GM18508 (cell line): ENCODE measurements around the gene ZDHHC7.
"Not testable (repeated sequence)": the region's sequence is repeated elsewhere in the genome, so short reads cannot be mapped to it uniquely, and the experiment has no call there.

Experiments used
- ATAC-seq: cut with Tn5 transposase; IDR thresholded peaks from one replicate; pipeline ENCODE4 v1.9.1; 2021; ENCODE audit warnings: moderate number of reproducible peaks; ENCODE audit not compliant: insufficient read depth, unreplicated experiment

The ZDHHC7 gene

DNA sequence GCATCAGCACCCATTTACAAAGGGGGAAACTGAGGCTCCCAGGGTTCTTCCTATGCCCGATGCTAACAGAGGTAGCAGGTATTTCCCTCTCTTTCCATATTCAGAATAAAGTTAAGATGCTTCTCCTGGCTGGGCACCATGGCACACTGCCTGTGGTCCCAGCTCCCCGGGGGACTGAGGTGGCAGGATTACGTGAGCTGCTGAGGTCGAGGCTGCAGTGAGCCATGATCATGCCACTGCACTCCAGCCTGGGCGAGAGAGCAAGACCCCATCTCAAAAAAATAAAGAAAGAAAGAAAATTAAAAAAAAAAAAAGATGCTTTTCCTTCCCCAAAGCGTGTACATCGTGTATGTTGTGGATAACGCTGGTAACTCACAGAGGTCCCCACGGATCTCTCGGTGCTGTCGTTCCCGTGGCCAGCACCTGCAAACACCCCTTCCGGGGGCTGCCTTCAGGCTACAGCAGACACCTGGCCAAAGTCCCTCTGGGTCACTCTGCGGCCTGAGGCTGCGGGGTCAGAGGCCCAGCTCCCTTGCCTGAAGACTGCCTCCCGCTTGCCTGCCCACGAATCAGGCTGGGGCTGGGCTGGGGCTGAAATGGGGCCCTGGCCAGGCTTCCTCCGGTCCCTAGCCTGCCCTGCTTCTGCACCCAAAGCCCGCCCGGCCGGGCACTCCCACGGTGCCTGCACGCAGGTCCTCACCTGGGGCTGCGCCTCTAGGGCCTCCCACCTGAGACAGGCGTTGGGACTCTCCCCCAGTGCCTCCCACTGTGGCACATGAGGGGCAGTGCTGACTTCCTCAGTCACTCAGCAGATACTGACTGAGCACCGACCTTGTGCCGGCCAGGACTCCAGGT is 63.1 kb downstream of the ZDHHC7 start:
- no peak for ATAC-seq

DNA sequence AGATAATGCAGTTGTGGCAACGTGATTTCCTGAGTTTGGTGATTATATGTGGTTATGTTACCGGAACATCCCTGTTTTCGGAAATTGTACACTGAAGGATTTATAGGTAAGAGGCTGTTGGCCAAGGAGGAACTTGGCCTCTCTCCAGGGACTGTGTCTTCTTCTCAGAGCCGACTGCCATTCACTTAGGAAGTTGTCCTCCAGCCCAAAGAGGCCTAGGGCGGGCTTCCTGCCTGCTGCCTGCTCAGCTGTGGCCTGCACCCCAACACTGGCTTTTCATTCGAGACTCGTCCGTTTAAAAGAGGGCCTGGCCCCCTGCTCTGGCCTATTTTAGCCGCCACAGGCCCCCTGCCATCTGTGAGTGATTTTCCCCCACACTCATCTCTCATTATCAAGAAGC is 64.3 kb downstream of the ZDHHC7 start:
- ATAC-seq: no peak

DNA sequence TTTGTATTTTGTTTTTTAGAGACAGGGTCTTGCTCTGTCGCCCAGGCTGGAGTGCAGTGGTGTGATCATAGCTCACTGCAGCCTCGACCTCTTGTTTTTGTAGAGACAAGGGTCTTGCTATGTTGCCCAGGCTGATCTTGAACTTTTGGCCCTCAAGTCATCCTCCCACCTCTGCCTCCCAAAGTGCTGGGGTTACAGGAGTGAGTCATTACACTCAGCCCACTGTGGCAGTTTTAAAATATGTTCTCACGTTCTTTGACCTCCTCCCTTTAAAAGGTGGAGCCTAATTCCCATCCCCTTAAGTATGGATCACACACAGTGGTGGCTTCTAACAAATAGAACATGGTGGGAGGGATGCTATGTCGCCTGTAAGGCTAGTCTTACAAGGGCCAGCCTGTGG is 67.7 kb downstream of the ZDHHC7 start:
- no peak for ATAC-seq

DNA sequence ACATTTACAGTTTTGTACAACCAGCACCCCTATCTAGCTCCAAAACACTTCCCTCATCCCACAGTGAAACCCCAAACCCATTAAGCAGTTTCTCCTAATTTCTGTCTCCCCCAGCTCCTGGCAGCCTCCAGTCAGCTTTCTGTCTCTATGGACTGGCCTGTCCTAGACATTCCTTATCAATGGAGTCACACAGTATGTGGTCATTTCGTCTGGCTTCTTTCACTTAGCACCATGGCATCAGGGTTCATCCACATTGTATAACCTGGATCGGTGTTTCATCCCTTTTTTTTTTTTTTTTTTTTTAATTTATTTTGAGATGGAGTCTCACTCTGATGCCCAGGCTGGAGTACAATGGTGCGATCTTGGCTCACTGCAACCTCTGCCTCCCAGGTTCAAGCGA is 68.5 kb downstream of the ZDHHC7 start:
- ATAC-seq: no peak

DNA sequence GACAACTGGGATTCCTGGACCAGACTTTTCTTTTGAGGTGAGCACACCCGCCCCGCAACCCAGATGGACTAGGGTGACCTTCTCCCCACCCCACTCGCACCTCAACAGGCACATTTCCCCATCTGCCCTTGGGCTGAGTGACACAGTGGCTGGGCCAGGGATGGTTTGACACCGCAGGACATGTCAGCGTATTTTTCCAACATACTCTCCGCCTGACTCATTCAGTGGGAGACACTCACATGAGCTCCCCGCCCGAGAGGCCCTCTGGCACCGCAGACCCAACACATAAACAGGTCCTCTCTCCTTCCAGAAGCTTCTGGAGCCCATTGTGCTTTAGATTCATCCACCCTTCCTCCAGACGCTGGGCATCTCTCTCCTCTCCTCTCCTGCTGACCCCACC is 69.4 kb downstream of the ZDHHC7 start:
- no peak for ATAC-seq

DNA sequence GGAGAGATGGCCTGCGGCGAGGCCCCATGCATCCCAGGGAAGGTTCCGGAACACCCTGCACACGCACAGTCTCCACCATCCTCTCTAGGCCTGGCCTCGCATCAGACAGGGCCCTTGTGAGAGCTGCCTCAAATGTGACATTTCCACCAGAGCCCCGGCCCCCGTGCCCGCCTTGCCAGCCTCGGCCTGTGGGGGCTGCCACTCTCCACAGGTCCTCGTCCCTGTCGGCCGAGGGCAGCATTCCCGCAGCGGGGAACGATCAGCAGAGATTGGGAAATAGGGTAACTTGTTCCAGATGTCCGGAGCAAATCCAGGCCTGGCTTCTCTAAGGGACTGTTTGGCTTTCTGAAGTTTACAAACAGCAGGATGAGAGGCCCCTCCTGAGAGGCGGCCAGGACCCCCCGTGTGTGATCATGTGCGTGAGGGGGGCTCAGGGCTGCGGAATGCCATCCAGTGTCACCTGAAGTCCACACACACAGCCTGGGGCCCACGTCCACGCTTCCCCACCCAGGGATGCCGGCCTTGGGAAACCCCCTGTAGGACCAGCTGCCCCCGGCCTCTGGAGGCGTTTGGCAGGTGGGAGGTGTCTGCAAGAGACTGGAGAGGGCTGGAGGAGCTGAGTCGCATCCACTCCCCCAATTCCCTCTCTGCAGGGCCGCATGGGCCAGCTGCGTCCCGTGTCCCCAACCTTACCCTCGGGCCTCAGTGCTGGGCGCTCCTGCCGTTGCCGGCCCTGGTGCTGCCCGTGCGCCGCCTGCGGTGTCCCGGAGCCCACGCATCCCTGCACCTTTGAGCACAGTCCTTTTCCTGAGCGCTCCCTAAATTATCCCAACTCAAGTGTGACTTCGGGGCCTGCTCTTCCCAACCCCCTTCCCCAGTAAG is 70.4 kb downstream of the ZDHHC7 start:
- no peak for ATAC-seq

DNA sequence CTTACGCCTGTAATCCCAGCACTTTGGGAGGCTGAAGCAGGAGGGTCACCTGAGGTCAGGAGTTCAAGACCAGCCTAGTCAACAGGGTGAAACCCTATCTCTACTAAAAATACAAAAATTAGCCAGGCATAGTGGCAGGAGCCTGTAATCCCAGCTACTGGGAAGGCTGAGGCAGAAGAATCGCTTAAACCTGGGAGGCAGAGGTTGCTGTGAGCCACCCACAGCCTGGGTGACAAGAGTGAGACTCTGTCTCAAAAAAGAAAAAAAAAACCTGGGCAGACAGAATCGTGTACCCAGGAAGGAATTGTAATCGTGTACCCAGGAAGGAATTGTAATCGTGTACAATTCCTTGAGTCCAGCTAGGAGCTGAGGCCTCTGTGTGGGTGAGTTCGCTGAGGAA is 72.7 kb downstream of the ZDHHC7 start:
- not testable (repeated sequence) for ATAC-seq

DNA sequence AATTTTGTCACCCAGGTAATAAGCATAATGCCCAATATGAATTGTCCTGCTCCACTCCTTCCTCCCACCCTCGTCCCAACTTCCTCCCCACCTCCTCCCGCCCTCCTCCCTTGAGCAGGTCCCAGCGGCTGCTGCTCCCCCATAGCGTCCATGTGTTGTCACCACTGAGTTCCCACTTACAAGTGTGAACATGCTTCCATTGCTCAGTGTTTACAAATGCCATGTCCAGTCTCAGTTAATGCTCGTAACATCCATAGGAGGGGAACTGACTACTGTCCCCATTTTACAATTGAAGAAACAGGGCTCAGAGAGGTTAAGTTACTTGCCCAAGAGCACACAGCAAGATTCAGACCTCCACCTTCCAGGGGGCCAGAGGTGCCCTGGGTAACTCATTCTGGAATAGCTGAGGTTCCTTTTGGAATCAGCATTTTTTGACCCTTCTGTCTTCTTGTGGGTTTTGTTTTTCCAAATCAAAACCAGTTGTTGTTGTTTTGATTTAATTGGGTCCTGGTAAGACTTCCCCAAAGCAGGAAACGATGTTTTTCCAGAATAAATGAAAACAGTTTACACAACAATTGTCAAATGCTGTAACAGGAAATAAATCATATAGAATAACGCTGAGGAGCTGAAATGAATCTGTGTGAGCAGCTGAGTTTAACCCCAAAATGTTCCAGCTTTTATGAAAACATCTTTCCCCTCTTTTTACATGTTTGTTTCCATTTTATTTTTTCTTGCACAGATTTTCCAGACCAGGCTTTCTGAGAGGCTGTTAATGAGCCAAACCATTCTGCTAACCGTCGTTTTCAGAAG is 73.9 kb downstream of the ZDHHC7 start:
- ATAC-seq: no peak

DNA sequence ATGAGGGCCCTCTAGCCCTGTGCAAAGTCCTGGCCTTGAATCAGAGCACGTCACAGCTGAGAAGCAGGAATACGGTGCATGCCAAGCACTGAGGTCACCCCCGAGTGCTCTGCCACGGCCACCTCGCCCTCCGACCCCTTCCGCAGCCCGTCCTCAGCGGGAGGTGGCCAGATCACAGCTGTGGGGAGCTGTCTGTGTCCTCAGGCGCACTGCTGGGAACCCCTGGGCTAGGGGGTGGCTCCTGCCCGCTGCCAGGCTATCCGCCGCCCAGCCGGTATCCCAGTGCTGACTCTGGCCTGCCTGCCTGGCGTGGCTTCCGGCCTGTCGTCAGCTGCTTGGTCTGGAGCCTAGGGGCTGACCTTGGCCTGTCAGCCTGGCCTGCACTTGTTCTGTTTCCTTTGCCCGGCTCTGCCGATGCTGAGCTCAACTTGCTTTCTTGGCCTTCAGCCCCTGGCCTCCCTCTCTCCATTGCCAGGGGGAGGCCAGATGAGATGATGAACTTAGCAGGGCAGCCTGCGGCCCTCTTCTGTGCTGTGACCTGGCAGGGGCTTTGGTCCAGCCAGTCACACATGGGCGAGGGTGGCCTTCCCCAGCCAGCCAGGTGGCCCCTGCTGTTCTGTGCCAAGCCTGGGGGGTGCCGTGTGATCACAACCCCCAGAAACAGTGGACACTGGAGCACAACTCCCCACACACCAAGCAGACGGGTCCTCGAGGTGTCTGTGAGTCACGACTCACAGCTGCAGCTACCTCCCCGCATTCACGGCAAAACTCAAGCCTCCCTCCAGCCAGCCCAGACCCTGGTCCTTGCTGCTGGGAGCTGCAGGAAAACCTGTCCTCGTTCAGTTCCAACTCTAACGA is 77.3 kb downstream of the ZDHHC7 start:
- ATAC-seq: no peak

DNA sequence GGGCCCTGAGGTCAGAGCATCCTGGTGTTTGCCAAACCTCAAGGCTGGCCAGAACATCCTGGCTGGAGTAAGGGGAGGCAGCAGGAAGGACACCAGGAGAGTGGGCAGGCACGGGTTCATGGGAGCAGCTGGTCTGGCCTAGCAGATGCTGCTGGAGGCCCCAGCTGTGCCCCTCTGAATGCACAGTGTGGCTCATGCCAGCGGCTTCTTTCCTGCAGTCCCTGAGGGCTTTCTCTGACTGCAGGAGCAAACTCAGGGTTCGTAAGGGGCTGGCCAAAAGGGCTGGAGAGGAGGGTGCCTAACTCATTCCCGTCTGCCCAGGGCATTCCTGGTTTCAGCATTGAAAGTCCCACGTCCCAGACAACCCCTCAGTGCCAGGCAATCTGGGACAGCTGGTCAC is 78.7 kb downstream of the ZDHHC7 start:
- no peak for ATAC-seq

DNA sequence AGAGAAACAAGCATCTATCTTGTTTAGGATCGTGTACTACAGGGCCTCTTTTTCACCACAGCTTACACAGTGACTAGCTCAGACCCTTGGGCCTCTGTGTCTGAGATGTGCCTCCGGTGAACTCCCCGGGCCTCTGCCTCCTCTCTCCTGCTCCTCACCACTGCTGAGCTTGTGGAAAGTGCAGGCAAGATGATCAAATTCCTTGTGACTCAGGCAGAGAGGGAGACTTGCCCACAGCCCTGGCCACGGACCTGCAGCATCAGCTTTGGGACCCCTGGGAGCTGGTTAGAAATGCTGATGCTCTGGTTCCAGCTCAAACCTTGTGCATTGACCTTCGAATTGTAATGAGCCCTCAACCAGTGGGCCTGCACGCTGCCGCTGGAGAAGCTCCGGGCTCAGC is 79.8 kb downstream of the ZDHHC7 start:
- no peak for ATAC-seq

DNA sequence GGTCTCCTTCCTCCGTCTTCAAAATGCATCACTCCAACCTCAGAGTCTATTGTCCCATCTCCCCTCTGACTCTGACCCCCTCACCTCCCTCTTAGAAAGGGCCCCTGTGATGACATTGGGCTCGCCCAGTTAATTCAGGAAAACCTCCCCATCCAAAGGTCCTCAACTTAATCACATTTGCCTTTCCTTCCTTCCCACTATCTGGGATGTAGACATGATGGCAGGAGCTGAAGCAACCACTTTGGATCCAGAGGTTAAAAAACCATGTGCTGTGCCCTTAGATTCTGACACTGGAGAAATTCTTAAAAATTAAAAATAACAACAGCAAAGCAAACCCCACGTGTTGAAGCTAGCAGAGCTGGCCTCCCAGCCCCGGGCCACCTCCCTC is 80.2 kb downstream of the ZDHHC7 start:
- no peak for ATAC-seq

DNA sequence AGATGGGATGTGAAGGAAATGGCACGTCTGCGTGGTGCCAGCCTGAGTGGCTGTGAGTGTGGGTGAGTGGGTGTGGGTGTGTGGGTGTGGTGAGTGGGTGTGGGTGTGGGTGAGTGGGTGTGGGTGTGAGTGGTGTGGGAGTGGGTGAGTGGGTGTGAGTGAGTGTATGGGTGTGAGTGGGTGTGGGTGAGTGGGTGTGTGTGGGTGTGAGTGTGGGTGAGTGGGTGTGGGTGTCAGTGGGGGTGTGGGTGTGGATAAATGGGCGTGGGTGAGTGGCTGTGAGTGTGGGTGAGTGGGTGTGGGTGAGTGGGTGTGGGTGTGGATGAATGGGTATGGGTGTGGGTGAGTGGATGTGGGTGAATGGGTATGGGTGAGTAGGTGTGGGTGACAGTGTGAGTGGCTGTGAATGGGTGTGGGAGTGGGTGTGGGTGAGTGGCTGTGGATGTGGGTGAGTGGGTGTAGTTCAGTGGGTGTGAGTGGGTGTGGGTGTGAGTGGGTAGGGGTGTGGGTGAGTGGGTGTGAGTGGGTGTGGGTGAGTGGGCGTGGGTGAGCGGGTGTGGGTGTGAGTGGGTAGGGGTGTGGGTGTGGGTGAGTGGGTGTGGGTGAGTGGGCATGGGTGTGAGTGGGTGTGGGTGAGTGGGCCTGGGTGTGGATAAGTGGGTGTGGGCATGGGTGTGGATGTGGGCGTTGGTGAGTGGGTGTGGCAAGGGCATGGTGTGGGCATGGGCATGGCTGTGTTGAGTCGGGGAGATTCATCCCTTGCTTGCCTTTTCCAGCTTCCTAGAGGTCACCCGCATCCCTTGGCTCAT is 80.8 kb downstream of the ZDHHC7 start:
- ATAC-seq: no peak

DNA sequence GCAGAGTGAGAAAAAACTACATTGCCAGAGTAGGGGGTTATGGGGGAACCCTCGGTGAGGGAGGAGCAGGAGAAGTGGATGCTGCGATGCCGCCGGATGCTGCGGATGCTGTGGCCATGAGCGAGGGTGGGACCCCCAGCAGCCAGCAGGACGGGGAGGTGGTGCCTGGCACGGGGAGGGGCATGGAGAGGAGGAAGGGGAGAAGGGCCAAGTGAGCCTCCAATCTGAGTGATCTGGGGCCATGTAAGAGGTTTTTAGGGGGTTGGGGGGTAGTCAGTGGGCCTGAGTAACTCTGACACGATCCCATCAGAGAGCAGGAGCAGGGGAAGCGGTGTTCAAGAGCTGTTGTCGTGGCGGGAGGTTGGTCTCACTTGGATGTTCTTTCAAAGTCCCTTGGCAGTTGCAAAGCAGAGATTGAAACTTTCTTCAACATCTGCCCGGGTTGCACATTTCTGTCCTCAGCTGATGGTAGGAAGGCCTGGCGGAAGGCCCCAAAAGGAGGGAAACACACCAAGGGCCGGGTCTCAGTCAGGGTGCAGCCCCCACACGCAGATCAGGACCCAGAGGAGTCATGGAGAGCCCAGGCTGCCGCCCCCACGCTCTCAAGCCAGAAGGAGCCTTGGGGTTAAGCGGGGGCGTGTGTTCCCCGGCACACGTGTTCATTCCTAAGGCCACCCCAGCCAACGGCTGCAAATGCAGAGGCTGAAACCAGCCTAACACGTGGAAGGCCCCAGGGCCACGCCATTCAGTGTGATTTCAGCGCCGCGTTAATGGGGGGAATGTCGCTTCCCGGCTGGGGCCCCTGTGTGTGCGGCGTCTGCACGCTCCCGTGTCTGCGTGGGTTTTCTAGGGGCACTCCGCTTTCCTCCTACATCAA is 81.7 kb downstream of the ZDHHC7 start:
- ATAC-seq: no peak

DNA sequence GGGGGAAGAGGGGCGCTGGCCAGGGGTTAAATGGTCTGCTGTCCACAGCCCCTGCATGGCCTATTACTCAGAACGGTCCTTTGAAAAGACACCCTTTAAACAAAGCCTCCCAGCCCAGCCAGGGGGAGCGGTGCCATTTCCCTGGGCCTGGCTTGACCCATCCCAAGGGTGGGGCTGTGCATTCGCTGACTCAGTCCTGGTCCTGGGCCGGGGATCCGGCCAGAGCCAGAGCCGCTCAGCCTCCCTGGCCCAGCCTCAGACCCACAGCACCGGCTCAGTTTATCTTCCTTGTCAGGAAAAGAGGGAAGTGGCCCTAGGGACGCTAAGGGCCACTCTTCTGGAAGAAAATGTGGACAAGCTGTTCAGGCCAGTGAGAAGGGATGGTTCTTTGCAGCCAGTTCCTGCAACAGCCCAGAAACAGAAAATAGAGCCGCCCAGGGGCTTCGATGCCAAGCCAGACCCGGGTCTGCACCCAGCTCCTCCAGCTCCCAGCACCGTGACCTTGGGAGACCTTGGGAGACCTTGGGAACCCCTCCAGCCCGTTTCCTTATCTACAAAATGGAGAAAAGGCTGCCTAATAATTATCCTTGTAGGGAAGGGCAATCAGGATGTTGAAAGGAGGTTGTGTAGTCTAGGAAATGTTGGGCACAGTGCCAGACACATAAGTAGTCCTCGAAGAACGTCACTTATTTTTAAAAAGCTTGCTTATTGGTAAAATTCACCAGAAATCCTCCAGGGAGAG is 82.5 kb downstream of the ZDHHC7 start:
- ATAC-seq: no peak

DNA sequence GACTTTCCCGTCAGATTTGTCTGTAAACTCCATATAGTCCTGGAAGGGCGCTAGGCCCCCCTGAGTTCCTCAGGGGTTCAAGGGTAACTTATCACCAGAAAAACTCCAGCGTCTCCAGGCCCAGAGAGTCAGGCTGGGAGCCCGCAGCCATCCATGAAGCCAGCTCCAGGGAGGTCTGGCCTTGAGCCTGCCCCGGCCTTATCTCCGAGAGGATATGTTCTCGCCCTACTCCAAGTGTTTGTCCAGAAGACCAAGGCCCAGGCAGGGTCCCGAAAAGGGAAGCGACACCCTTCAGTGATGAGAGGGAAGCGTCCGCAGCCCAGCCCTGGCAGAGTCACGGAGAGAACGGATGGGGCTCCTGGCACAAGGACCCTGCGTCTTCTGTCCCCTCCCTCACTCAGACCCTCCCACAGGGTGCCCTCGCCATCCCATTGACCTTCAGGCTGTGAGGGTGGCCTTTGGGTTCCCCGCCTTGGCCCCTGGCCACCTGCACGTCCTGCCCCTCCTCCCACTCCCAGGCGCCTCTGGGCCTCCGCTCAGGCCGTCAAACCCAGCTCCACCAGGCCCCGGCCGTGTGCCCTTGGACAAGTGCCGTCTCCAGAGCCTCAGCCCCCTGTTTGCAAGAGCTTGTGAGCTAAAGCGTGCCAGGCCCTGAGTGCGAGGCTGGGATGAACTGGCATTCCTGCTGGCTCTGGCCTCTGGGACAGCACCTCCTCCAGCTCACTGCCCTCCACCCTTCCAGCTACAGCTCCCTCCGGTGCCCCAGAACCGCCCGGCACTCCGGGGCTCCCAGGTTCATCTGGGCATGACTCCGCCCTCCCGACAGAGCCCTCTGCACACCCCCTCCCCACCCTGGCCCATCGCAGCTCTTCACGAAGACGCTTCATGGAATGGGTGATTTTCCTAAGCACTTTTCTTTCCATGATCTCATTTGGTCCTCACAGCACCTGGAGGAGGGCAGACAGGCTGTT is 83.4 kb downstream of the ZDHHC7 start:
- ATAC-seq: no peak
